HG03159 (cell line): ENCODE measurements around the gene NFS1.

Experiments used
- ATAC-seq: cut with Tn5 transposase; IDR thresholded peaks from one replicate; pipeline ENCODE4 v1.9.1; 2021; ENCODE audit warnings: mild to moderate bottlenecking, moderate library complexity; ENCODE audit not compliant: unreplicated experiment

The NFS1 gene

DNA sequence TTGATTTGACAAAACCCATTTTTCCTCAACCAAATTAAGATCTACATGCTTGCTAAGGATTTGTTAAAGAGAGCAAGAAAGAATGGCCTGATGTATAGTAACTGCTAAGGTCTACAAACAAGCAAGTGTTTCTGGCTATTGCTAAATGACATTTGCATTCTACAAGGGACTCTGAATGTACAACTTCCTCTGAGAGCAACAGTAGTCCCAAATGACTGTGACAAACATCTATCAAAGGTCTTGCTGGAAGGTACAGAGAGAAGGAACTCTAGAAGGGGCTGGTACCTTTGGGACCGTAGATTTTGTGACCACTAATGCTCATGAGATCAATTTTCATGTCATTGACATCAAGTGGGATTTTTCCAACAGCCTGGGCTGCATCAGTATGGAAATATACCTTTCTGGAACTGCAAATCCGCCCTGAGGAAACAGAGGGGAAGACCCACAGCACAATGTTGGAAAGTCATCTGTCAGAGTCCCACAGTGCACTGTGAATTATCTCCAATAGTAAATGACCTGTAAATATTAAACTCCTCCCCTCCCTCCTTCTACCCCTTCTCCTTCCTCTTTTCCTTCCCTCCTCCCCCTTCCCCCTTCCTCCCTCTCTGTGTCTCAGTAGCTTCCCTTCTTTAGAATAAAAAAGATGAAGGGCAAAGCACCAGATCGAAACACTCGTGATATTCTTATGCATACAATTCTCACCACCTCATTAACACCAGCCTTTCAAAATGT, 18.5 kb downstream of the NFS1 start:
- no peak for ATAC-seq

- ATAC-seq = no peak
These were observed 24.2 kb downstream of the NFS1 start for GRCh38 chr20:35674921-35675320.

- no peak for ATAC-seq
These were observed 25.3 kb downstream of the NFS1 start for GRCh38 chr20:35673884-35674283.

DNA sequence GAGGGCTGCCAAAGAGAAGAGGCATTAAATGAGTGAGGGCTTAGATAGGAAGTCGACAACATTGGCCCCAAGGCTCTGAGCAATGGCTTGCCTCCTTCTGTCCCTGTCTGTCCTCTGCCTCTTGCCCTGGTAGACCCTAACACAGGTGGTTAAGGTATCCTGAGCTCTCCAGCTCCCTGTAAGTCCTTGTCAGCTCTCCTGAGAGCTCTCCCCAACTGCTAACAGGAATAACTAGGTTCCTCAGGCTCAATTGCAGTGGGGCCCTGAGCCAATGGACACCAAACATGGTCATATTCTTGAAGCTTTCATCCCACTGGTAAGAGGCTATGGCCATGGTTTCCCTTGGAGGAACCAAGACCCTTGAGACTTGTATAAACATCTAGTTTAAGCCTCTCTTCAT, 29.5 kb downstream of the NFS1 start:
- no peak for ATAC-seq

DNA sequence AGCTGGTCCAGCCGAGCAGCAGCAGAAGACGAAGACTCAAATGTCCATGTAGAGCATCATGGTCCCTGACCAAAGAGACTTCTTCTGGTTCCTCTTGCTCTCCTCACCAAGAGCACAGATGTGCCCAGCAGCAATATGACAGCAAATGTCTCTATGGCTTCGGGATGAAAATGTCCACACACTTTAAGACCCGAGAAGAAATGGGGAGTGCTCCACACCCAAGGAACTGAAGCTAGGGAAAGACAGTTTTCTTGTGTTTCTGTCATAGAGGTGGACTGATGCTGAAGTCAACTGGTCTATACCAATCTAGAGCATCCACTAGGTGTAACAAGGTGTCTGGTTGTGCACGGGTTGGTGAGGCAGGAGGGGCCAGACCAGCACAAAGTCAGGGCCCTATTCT, 29.9 kb downstream of the NFS1 start:
- ATAC-seq = no peak

GRCh38 chr20:35665949-35666288, 33.2 kb downstream of the NFS1 start:
- ATAC-seq = no peak

DNA sequence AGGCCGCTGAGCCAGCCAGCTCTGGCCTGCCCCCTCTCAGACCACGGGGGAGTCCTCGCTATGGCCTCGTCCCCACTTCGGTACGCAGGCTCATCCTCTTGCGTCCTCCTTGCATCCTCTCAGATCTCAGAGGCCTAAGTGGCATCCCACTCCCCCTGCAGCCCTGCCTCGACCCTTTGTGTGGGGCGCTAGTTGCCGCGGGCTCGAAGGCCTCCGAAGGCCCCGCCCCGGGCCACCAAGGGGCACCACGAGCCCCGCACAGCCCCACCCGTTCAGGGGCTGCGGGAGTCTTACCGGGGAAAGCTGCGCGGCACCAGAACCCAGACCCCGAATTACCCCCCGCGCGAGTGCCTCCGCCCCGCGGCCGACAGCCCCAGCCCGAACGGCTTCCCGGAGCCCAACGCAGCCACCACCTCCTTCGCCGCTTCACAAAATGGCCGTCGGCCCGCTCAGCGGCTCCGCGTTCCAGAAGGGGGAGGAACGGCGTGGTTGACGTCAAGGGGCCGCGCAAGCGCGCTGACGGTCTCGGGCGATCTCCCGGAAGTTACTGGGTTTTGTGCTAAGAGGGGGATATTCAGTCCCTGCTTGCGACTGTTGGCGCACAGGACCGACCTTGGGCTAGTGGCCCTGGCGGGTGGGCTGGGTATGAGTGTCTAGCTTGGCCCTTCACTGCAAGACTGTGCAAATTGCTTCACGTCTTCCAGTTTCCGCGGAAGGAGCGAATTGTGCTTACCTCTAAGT, 34.5 kb downstream of the NFS1 start, which contains the start of the genes CPNE1 and RBM12:
Gene CPNE1 (minus strand): TSS at position 435 of the 741 bp plus-strand sequence. CDS start 31,977 bp downstream, outside the sequence.
Gene RBM12 (minus strand): TSS at position 435 of the 741 bp plus-strand sequence. CDS start 9,578 bp downstream, outside the sequence.
- peak; percentile 78 for ATAC-seq

DNA sequence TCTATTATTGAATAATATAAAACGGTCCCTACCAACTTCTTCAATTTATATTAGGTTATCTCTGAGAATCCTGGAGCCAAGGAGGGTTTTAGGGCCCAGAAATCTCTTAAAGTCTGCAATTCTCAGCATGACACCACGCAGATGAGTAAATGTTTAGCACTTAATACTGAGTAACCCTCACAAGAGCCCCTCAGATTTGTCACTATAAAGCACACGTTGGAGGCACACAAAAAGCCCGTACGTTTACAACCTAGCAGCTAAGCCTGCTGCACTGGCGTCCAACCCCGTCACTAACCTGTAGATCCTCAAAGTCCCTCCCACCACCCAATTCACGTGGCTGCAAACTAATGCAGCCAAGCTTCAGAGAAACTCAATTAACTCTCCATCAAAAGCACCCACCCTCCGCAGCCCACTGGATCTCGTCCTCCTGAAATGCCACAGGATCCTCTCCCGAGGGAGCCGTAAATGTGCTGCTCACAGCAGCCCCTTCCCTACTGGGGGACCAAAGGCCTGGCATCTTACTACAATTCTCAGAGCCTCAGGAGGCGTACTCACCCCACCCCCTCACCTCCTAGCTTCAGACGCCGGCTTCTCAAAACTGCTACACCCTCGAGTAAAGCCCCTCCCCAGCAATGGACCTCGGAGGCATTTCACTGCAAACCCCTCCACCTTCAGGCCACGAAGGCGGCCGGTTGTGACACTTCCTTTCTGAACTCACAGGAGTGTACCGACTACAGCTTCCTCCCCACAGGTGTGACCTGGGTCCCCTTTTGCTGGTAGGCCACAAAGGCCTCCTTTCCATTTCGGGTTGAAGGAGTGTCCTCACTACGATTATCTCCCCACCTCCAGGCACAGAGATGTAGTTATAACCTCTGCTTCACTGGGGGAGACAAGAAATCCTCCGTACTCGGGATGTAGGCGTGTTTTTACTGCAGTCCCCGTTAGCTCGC, 35.4 kb downstream of the NFS1 start:
- ATAC-seq = peak; percentile 35

DNA sequence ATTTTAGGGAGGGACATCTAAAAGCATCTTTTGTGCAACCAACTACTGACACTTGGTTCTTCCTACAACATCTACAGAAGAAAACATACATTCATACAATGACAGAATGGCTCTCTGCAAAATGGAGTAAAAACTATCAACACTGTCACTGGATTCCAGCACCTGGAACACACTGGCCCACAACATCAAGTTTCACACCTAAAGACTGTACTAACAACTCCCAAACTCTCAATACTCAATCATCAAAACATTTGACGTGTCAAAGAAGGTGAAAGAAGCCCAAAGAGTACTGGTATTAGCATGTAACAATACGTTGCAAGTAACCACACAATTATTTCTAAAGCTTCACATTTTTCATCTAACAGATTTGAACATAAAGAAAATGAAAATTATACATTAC, 36.6 kb downstream of the NFS1 start:
- no peak for ATAC-seq

- no peak for ATAC-seq
These were observed 37.2 kb downstream of the NFS1 start for GRCh38 chr20:35661908-35662307.

DNA sequence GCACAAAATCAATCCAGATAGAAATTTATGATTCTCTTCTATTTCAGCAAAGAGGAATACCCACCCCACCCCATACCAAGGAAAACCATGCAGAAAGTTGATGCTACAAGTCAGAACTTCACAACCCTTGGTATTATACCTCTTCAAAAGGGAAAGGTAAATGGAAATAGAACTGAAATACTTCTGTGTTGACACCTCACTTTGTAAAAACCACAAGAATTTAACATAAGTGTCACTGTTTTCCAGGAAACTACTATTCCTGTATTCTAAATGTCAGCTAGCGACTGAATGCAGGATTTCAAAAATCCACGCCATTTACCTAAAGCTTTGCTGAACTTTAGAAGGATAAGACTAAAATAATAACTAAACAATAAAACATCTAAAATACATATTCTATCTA, 38.1 kb downstream of the NFS1 start:
- no peak for ATAC-seq

DNA sequence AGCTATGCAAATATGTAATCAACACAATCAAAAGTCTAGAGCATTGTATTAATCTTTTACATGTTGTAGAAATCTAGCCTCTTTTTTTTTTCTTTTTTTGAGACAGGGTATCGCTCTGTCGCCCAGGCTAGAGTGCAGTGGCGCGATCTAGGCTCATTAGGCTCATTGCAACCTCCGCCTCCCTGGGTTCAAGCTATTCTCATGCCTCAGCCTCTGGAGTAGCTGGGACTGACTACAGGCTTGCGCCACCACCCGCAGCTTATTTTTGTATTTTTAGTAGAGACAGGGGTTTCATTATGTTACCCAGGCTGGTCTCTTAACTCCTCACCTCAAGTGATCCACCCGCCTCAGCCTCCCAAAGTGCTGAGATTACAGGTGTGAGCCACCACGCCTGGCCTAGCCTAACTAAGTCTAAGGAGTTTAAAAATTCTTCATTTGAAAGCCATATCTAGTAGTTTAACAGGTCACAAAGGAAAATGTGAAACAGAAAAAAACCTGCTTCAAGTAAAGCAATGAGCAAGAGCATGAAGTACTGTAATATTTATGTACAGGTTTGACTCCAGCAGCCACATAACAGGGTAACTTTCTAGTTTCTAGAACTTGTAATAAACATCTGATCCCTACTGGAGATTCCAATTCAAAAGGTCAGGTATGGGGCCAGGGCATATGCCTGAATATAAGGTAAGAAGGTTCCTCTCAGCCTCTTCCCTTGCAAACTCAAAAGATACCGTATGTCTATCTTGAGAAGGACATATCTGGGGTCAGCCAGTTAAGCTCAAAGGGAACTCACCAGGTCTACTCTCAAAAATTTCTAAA, 38.8 kb downstream of the NFS1 start:
- no peak for ATAC-seq

GRCh38 chr20:35657271-35657670, 41.9 kb downstream of the NFS1 start:
- ATAC-seq = no peak

DNA sequence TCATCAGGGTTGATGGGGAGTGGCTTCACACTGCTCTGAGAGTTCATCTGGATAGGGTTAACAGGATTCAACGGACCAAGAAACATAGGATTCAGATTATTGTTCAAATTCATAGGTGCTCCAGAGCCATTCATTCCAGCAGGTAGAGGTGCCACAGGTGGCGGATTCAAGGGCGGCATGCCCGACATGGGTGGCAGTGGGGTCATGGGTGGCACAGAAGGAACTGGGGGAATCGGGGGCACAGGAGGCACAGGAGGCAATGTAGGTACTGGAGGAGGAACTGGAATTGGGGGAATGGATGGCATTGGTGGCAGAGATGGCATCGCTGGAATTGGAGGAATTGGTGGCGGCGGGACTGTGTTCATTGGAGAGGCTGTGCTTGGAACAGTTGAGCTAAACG, 44.7 kb downstream of the NFS1 start:
- no peak for ATAC-seq

GRCh38 chr20:35653893-35654292, 45.3 kb downstream of the NFS1 start:
- no peak for ATAC-seq

GRCh38 chr20:35653430-35653734, 45.8 kb downstream of the NFS1 start:
- no peak for ATAC-seq

- no peak for ATAC-seq
These were observed 46.3 kb downstream of the NFS1 start for GRCh38 chr20:35652641-35653429.

- no peak for ATAC-seq
These were observed 47.2 kb downstream of the NFS1 start for GRCh38 chr20:35651958-35652357.

DNA sequence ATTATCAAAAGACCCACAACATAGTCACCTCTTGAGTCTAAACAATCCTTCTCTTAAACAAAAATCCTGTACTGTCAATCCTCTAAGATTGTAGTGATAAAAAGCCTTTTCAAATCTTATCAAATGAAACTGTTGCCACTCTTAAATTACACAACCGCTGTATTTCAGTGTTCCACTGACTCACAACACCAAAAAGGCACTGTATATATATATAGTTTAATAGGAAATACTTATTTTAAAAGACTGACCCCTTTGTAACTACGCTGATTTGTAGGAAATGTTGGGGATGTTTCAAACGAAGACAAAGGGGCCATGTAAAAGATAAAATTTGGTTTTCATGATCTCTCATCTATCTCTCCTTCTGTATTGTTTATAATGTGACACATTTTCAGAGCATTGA, 48.5 kb downstream of the NFS1 start:
- ATAC-seq = no peak

DNA sequence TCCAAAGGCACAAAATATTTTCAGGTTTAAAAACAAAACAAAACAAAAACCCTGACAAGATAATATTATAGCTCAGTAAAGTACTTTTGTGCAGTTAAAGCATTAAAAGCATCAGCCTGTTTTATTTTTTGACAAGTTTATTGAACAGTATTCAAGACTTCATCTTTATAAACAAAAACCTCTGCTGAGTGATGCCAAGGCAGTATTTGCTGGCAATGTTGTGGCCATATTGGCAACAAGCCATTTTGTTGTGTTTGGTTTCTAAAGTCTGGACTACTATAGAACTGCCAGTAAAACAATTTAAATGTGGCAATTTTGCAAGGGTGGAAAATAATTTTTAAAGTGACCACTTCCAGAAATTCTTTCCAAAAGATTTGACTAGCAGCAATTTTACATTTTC, 50.3 kb downstream of the NFS1 start:
- ATAC-seq = no peak
